Measurements from ENCODE around the gene USP46. TPM values are rescaled to one million over a fixed set of nuclear protein-coding genes. Genes with fewer than 3 reads are reported as not detected.

USP46 gene
- total RNA-seq, 1 experiment from 2014 or later = 16.8 TPM

GRCh38 chr4:52560844-52561280, 98.2 kb downstream of the USP46 start:
- DNase-seq (ENCODE audit: unreplicated experiment) = no peak
- Mint-ChIP-seq H3K9me3 (ENCODE audit: unreplicated experiment) (no peaks in the 10 kb centered on the region), H3K27ac (ENCODE audit: low read depth, unreplicated experiment) (no peak overlapping the region), H3K36me3 (ENCODE audit: insufficient read depth, unreplicated experiment) (peaks cover 5% of the 10 kb centered on the region), H3K4me3 (ENCODE audit: unreplicated experiment) (no peak overlapping the region), H3K4me1 (ENCODE audit: insufficient read depth, unreplicated experiment) (peaks cover 6% of the 10 kb centered on the region), H3K27me3 (ENCODE audit: insufficient read depth, unreplicated experiment) (no peaks in the 10 kb centered on the region)
- intact Hi-C loops (cut with micrococcal nuclease) = no loop called here
- TF ChIP-seq, protein P1, sequence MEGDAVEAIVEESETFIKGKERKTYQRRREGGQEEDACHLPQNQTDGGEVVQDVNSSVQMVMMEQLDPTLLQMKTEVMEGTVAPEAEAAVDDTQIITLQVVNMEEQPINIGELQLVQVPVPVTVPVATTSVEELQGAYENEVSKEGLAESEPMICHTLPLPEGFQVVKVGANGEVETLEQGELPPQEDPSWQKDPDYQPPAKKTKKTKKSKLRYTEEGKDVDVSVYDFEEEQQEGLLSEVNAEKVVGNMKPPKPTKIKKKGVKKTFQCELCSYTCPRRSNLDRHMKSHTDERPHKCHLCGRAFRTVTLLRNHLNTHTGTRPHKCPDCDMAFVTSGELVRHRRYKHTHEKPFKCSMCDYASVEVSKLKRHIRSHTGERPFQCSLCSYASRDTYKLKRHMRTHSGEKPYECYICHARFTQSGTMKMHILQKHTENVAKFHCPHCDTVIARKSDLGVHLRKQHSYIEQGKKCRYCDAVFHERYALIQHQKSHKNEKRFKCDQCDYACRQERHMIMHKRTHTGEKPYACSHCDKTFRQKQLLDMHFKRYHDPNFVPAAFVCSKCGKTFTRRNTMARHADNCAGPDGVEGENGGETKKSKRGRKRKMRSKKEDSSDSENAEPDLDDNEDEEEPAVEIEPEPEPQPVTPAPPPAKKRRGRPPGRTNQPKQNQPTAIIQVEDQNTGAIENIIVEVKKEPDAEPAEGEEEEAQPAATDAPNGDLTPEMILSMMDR (IDR thresholded peaks at IDR 0.05; ENCODE audit: unreplicated experiment) = no peak
- POLR2A ChIA-PET = no interaction called here
- BruUV-seq (replicated peaks) = no TSS peak
- CTCF ChIA-PET = interaction anchor here (0.6 kb wide), 1 partner anchor 522 kb away, joined by 3 read pairs; no protein-coding TSS in a partner anchor

- Mint-ChIP-seq H3K27me3 (ENCODE audit: insufficient read depth, unreplicated experiment) (no peaks in the 10 kb centered on the region), H3K27ac (ENCODE audit: low read depth, unreplicated experiment) (no peak overlapping the region), H3K4me3 (ENCODE audit: unreplicated experiment) (no peak overlapping the region), H3K4me1 (ENCODE audit: insufficient read depth, unreplicated experiment) (peaks cover 12% of the 10 kb centered on the region), H3K9me3 (ENCODE audit: unreplicated experiment) (no peaks in the 10 kb centered on the region), H3K36me3 (ENCODE audit: insufficient read depth, unreplicated experiment) (no peaks in the 10 kb centered on the region)
- BruUV-seq (replicated peaks) = no TSS peak
- CTCF ChIA-PET = interaction anchor here (6.5 kb wide), 1 partner anchor 10 kb away, joined by 29 read pairs; no protein-coding TSS in a partner anchor
- DNase-seq (ENCODE audit: unreplicated experiment) = no peak
- TF ChIP-seq, protein P1 (IDR thresholded peaks at IDR 0.05; ENCODE audit: unreplicated experiment) = no peak
- POLR2A ChIA-PET = no interaction called here
- intact Hi-C loops (cut with micrococcal nuclease) = no loop called here
Observed at GRCh38 chr4:52555356-52555716, 103.8 kb downstream of the USP46 start.

GRCh38 chr4:52554612-52555355, 104.3 kb downstream of the USP46 start:
- Mint-ChIP-seq H3K36me3 (ENCODE audit: insufficient read depth, unreplicated experiment) (no peaks in the 10 kb centered on the region), H3K4me3 (ENCODE audit: unreplicated experiment) (no peak overlapping the region), H3K27me3 (ENCODE audit: insufficient read depth, unreplicated experiment) (no peaks in the 10 kb centered on the region), H3K4me1 (ENCODE audit: insufficient read depth, unreplicated experiment) (peaks cover 12% of the 10 kb centered on the region), H3K27ac (ENCODE audit: low read depth, unreplicated experiment) (no peak overlapping the region), H3K9me3 (ENCODE audit: unreplicated experiment) (no peaks in the 10 kb centered on the region)
- intact Hi-C loops (cut with micrococcal nuclease) = no loop called here
- DNase-seq (ENCODE audit: unreplicated experiment) = no peak
- CTCF ChIA-PET = interaction anchor here (0.7 to 6.5 kb wide), 4 partner anchors 9 to 428 kb away, joined by 3 to 29 read pairs (median 14); no protein-coding TSS in a partner anchor
- POLR2A ChIA-PET = interaction anchor here (1.4 kb wide), 1 partner anchor 158 kb away, joined by 4 read pairs; no protein-coding TSS in a partner anchor
- no TSS peak for BruUV-seq (replicated peaks)
- TF ChIP-seq, protein P1 (IDR thresholded peaks at IDR 0.05; ENCODE audit: unreplicated experiment) = no peak

DNA sequence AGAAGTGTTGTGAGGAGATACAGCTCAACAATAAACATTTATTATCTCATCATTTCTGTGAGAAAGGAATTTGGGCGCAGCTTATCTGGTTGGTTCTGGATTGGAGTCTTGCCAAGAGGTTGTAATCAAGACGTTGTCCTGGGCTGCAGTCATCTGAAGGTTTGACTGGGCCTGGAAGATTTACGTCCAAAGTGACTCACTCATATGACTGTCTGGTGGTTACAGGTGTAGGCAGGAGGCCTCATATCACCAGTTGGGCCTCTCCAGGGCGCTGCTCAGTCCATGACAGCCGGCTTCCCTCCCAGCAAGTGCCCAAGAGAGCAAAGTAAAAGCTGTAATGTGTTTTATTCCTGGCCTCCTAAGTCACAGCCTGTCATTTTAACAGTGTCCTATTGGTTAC, 106.3 kb downstream of the USP46 start:
- POLR2A ChIA-PET = no interaction called here
- H3K36me3 Mint-ChIP-seq (ENCODE audit: insufficient read depth, unreplicated experiment) = no peaks in the 10 kb centered on the region
- H3K4me3 Mint-ChIP-seq (ENCODE audit: unreplicated experiment) = no peak overlapping the region
- TF ChIP-seq, protein P1 (IDR thresholded peaks at IDR 0.05; ENCODE audit: unreplicated experiment) = no peak
- H3K27ac Mint-ChIP-seq (ENCODE audit: low read depth, unreplicated experiment) = no peak overlapping the region
- no peaks in the 10 kb centered on the region for H3K9me3 Mint-ChIP-seq (ENCODE audit: unreplicated experiment)
- CTCF ChIA-PET = interaction anchor here (0.6 to 3.3 kb wide), 4 partner anchors 184 to 1681 kb away, joined by 3 to 23 read pairs (median 4); no protein-coding TSS in a partner anchor
- no peaks in the 10 kb centered on the region for H3K27me3 Mint-ChIP-seq (ENCODE audit: insufficient read depth, unreplicated experiment)
- BruUV-seq (replicated peaks) = no TSS peak
- intact Hi-C loops (cut with micrococcal nuclease) = no loop called here
- peaks cover 12% of the 10 kb centered on the region for H3K4me1 Mint-ChIP-seq (ENCODE audit: insufficient read depth, unreplicated experiment)
- DNase-seq (ENCODE audit: unreplicated experiment) = no peak

Measured in MCF 10A (cell line).